HG03103 (cell line): ENCODE data around the gene B3GNT8.
"Not testable (repeated sequence)": the region's sequence is repeated elsewhere in the genome, so short reads cannot be mapped to it uniquely, and the experiment has no call there.

Source experiments
- ATAC-seq: cut with Tn5 transposase; IDR thresholded peaks from one replicate; pipeline ENCODE4 v1.9.1; 2021; ENCODE audit warnings: low read depth; ENCODE audit not compliant: unreplicated experiment

B3GNT8 gene, protein sequence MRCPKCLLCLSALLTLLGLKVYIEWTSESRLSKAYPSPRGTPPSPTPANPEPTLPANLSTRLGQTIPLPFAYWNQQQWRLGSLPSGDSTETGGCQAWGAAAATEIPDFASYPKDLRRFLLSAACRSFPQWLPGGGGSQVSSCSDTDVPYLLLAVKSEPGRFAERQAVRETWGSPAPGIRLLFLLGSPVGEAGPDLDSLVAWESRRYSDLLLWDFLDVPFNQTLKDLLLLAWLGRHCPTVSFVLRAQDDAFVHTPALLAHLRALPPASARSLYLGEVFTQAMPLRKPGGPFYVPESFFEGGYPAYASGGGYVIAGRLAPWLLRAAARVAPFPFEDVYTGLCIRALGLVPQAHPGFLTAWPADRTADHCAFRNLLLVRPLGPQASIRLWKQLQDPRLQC

DNA sequence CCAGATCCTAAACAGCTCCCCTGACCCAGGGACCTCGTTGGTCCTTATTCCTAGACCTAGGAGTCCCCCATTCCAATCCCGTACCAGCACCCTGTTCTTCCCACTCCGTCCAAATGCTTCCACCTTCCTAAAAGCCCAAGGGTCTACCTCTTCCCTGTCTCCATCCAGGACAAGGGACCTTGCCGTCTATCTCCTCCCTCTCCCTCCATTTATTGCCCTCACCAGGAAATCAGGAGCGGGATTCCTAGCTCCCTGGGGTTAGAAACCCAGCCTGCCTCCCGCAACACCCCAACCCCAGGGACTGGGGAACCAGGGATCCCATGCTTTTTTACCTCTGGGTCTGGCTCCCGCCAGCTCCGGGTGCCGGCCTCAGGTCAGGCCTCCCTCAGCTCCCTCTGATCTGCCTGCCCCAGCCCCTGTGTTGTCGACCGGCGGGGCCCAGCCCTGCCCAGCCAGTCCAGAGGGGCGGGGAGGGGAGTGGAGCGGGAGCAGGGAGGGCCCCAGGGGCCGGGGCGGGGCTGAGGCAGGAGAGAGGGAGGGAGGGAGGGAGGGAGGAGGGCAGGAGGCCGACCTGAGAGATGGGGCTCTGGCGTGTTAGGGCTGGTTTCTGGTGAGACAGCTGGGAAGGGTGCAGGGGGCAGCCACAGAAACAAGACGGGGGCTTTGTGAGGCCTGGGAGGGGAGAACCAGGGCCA is at the start of gene B3GNT8:
B3GNT8 (minus strand) TSS at position 423 of the 695 bp plus-strand sequence. CDS start 596 bp downstream, outside the sequence.
- ATAC-seq: no peak

DNA sequence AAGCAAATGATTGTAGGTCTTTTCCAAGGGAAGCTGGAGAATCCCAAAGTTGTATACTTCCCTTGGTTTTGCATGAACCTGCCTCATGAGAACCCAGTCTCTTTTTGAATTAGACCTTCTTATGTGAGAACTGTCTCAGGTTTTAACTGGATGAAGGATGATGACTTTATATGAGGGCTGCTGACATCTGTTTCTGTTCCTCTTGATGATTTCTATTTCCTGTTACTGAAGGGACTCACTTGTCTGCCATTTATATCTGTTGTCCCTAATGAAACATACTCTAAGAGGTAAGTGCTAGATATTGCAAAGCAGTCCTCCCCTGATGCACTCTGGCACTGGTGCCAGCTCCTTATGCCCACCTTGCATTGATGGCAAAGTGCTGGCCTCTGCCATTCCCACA is 49.4 kb upstream of the B3GNT8 start:
- ATAC-seq: no peak

GRCh38 chr19:41463257-41464256 is 36.4 kb upstream of the B3GNT8 start:
- ATAC-seq: not testable (repeated sequence)

DNA sequence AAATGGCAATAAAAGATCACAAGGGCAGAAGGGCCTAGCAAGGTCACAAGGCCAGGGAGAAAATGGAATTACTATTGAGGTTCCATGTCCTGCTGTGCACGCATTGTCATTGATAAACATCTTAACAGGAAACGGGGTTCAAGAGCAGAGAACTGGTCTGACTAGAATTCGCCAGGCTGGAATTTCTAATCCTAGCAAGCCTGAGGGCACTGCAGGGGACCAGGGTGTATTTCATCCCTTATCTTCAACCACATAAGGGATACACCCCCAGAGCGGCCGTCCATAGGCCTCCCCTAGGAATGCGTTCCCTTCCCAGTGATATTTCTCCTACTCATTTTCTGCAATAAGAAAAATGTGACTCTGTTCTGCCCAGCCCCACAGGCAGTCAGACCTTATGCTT is 35.3 kb upstream of the B3GNT8 start:
- no peak for ATAC-seq

- ATAC-seq: no peak
Observed at GRCh38 chr19:41457241-41457640, 30.1 kb upstream of the B3GNT8 start.

GRCh38 chr19:41456342-41456918 is 29.3 kb upstream of the B3GNT8 start:
- ATAC-seq: no peak

DNA sequence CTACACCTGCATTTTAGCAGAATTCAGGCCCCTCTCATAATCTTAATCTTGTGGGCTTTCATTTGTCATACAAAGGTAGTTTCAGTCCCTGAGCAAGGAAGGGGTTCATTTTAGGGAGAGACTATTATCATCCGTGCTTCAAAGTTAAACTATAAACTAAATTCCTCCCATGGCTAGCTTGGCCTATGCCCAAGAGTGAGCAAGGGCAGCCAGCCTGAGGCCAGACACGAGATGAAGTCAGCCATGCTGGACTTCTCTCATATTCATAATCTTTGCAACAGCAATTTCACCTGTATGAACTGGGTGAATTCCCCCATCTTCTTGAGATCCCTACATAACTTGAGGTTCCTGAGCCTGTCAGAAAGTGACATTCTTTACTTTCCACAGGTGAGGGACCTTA is 28.8 kb upstream of the B3GNT8 start:
- ATAC-seq: no peak

- no peak for ATAC-seq
Observed at GRCh38 chr19:41452584-41453275, 25.6 kb upstream of the B3GNT8 start.

GRCh38 chr19:41449865-41450178 is 22.6 kb upstream of the B3GNT8 start:
- no peak for ATAC-seq

- ATAC-seq: no peak
Observed at GRCh38 chr19:41449079-41449864, 22.1 kb upstream of the B3GNT8 start.

- ATAC-seq: no peak
Observed at GRCh38 chr19:41447732-41448332, 20.7 kb upstream of the B3GNT8 start.

DNA sequence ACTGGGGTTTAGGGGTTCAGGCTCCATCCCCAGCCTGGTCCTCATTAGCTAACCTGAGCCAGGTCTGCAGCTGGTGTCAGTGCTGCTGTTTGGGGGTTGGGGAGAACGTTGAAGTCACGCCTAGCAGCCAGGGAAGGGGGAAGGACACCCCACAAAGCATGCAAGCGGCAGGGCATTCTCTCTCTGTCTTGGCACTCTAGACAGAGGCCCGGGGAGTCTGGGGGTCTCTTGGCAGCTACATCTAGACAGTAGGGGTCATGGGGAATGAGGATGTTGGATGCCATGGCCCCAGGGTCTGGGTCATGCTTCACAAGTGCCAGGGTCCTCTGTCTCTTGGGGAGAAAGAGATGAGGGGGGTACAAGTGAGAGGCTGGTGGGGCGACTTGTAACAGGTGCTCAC is 18.4 kb upstream of the B3GNT8 start:
- ATAC-seq: no peak

DNA sequence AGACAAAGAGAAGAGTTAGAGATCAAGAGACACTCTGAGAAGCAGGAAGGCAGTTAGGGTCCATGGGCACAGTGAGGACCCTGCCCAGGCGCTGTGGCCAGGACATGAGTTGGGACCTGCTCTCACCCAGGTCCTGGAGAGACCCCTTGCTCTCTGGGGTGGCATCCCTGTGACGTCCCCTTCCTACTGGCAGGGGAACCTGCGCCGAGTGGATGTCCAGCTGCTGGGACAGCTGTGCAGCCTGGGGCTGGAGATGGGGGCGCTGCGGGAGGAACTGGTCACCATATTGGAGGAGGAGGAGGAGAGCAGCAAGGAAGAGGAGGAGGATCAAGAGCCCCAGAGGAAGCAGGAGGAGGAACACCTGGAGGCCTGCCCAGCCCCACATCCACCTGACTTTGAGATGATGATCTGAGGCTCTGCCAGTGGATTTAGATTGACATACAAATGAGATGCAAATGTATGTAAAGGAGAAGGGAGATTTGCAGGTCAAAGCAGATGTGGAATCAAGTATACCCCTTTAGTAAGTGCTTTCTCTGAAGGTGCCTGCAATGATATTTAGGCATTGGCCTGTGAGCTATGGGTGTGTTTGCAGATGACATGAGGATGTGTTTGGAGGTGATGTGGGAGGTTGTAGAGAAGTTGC is 16.8 kb upstream of the B3GNT8 start:
- ATAC-seq: no peak

DNA sequence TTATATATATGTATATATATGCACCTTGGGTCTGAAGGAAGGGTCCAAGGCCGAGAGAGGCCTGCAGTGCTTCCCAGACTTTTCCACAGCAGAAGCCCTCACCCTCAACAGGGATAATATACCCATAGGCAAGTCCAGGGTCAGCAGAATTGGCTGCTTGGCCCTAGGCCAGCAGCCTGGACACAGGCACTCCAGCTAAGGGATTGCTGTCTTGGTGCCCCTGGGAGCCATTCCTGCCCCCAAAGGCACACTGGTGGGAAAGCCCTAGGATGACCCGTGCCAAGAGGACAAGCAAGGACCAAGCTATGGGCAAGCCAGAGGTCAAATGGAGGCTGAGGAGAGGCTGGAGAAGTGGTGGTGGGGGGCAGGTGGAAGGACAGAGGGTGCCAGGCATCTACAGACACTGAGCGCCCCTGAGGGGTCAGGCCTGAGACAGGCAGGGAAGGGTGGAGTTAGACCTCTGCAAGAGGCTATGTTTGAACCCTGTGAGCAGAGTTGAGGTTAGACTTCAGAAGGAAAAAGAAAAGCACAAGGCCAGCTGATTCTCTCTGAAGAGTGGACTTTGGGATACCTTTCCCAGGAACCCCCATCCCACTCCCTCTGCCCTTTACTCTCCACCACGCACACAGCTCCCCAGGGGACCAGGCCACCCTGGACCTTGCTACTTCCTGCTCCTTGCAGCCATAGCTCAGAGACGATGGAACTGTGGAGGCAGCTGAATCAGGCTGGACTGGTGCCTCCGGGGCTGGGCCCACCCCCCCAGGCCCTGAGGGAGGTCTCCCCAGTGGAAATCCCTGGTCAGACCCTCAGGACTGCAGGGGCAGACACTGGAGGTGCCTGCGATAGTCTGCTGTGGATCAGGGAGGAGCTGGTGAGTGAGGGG is 15.5 kb upstream of the B3GNT8 start, which contains the start of gene ERICH4:
ERICH4 (plus strand) TSS at position 684 of the 883 bp plus-strand sequence; CDS start at position 698, 14 bp downstream.
- ATAC-seq: no peak

- ATAC-seq: no peak
Observed at GRCh38 chr19:41441321-41441945, 14.3 kb upstream of the B3GNT8 start.

- ATAC-seq: peak; percentile 89
Observed at GRCh38 chr19:41439441-41440222, 12.5 kb upstream of the B3GNT8 start, which contains the start of gene DMAC2. TSS of gene DMAC2 (minus strand) at chr19:41439912. CDS start at chr19:41439899, 13 bp downstream.
